HG03460 (cell line): ENCODE data around the gene C1orf87.

ENCODE experiments used
- ATAC-seq: cut with Tn5 transposase; IDR thresholded peaks from one replicate; pipeline ENCODE4 v1.9.1; 2021; ENCODE audit not compliant: unreplicated experiment

C1orf87 gene

GRCh38 chr1:59952065-59952464, 121.5 kb downstream of the C1orf87 start:
- ATAC-seq = no peak

- ATAC-seq = no peak
Measured at GRCh38 chr1:59949648-59950047, 123.9 kb downstream of the C1orf87 start.

GRCh38 chr1:59948990-59949389, 124.6 kb downstream of the C1orf87 start:
- ATAC-seq = no peak

GRCh38 chr1:59947047-59947938, 126.3 kb downstream of the C1orf87 start:
- peak; percentile 94 for ATAC-seq

GRCh38 chr1:59945790-59946189, 127.8 kb downstream of the C1orf87 start:
- no peak for ATAC-seq
